Mesothelial cell of epicardium (in vitro differentiated cells): ENCODE results near the gene GATB. TPM values are rescaled to one million over a fixed set of nuclear protein-coding genes. Genes with fewer than 3 reads are reported as not detected.

ENCODE experiments used
- DNase-seq, 2 experiments: peaks; one replicate each; pipeline ENCODE4 v3.0.0; 2021; ENCODE audit warnings: low spot score in 2 of 2; ENCODE audit not compliant: unreplicated experiment in 2 of 2
- H3K27ac Mint-ChIP-seq: 2 replicates; pipeline ENCODE4 v1.8.0; 2021; ENCODE audit warnings: mixed read lengths
- H3K27me3 Mint-ChIP-seq: 2 replicates; pipeline ENCODE4 v1.8.0; 2021; ENCODE audit warnings: low read depth, mixed read lengths
- H3K36me3 Mint-ChIP-seq: 2 replicates; pipeline ENCODE4 v1.8.0; 2021; ENCODE audit warnings: mixed read lengths
- H3K4me1 Mint-ChIP-seq: 2 replicates; pipeline ENCODE4 v1.8.0; 2021; ENCODE audit warnings: mixed read lengths
- H3K4me3 Mint-ChIP-seq: 2 replicates; pipeline ENCODE4 v1.8.0; 2021; ENCODE audit warnings: mild to moderate bottlenecking, moderate library complexity, mixed read lengths
- H3K9me3 Mint-ChIP-seq: 2 replicates; pipeline ENCODE4 v1.8.0; 2021; ENCODE audit warnings: mixed read lengths
- total RNA-seq: library from RNA; stranded (reverse); gene quantifications from 3 replicates; pipeline ENCODE4 v1.2.1, GENCODE V29; 2021
- TF ChIP-seq, protein P1 (sequence below): fragments of 200-600 bp; sonication (generic); IDR thresholded peaks from one replicate; pipeline ENCODE4 v1.5.0; 2021; ENCODE audit warnings: antibody characterized with exemption; ENCODE audit not compliant: unreplicated experiment

Gene GATB
- total RNA-seq, 1 donor from 2014 or later: 24.5 TPM

DNA sequence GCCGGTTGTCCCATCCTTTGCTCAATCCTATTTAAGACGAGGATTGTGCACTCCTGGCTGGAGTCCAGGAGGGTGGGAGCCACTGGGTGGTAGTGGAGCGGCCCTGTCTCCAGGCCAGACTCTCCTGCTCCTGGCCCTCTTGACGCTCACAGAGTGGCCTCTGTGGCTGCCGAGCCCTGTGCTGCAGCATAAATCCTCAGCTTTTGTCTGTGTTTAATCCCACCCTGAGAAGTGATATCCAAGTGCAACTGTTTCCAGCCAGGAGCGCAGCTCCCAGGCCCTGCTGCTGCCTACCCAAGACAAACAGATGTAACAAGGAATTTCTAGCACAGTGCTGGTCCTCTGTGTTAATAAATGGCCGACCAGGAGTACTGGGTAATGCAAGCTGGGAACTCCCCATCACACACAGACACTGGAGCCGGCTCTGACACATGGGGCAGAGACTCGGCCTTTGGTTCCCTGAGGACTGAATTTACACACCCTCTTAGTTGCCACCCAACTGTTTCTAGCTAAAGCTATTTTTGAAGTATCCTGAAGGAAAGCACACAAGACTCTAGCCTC is 85.3 kb downstream of the GATB start:
- H3K27me3 Mint-ChIP-seq: no peaks in the 10 kb centered on the region
- H3K27ac Mint-ChIP-seq: peak overlapping the region; percentile 76
- peaks cover 64% of the 10 kb centered on the region for H3K4me1 Mint-ChIP-seq
- no peaks in the 10 kb centered on the region for H3K36me3 Mint-ChIP-seq
- H3K9me3 Mint-ChIP-seq: no peaks in the 10 kb centered on the region
- no peak overlapping the region for H3K4me3 Mint-ChIP-seq
- TF ChIP-seq, protein P1, sequence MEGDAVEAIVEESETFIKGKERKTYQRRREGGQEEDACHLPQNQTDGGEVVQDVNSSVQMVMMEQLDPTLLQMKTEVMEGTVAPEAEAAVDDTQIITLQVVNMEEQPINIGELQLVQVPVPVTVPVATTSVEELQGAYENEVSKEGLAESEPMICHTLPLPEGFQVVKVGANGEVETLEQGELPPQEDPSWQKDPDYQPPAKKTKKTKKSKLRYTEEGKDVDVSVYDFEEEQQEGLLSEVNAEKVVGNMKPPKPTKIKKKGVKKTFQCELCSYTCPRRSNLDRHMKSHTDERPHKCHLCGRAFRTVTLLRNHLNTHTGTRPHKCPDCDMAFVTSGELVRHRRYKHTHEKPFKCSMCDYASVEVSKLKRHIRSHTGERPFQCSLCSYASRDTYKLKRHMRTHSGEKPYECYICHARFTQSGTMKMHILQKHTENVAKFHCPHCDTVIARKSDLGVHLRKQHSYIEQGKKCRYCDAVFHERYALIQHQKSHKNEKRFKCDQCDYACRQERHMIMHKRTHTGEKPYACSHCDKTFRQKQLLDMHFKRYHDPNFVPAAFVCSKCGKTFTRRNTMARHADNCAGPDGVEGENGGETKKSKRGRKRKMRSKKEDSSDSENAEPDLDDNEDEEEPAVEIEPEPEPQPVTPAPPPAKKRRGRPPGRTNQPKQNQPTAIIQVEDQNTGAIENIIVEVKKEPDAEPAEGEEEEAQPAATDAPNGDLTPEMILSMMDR: no peak
- DNase-seq: no peak

DNA sequence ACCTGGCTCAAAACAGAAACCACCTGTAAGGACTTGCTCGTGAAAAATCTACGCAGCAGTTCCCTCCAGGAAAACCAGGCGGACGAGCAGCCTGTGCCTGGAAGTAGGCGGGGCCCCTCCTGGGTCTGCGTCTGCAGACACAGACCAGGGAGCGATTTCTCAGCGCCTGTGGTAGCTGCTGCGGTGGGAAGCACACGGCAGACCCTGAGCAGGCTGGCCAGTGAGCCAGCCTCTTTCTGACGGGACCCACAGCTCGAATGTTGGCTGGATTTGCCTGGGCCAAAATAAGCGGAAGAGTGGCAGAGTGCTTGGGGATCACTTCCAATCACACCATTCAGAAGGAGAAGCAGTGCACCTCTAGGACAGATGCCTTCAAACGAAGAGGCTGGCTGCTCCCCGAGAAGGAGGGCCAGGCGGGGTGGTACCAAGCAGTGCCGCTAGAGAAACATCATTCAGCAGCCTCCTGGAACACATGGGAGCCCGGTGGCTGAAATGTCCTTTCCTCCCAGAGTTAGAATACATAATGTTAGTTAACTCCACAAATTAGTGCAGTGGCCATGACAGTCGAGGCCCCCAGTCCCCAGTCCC is 85.9 kb downstream of the GATB start:
- no peaks in the 10 kb centered on the region for H3K36me3 Mint-ChIP-seq
- no peaks in the 10 kb centered on the region for H3K9me3 Mint-ChIP-seq
- TF ChIP-seq, protein P1: no peak
- DNase-seq: peak; percentile 48 to 71
- H3K4me1 Mint-ChIP-seq: peaks cover 64% of the 10 kb centered on the region
- H3K27ac Mint-ChIP-seq: peak overlapping the region; percentile 87
- H3K4me3 Mint-ChIP-seq: peak overlapping the region; percentile 60
- H3K27me3 Mint-ChIP-seq: peaks cover 3% of the 10 kb centered on the region

DNA sequence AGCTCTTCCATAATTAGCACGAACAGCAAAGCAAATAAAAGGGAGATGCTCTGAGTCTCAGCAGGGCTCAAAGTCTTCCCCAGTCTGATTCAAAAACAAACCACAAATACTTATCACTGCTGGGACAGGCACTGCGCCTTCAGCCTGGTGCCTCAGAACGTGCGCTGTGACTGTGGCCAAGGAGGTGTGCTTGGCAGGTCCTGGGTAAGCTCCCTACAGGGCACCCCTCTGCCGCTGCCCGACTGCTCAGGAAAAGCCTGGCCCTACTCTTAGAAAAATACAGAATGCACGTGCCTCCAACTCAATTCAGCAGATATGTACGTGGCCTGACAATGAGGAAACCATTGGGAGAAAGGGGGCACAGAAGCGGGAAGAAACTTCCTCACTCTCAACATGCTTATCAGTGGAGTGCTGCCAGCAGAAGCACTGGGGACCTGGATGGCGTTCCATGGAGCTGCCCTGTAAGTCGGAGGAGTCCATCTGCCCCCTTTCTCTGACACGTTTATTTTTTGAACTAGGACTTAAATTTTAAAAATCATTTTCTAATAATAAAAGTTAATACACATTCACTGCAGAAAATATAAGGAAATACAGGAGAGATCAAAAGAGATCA is 86.8 kb downstream of the GATB start:
- H3K36me3 Mint-ChIP-seq: no peaks in the 10 kb centered on the region
- peak overlapping the region; percentile 3 for H3K27ac Mint-ChIP-seq
- no peak for DNase-seq
- no peaks in the 10 kb centered on the region for H3K9me3 Mint-ChIP-seq
- peaks cover 5% of the 10 kb centered on the region for H3K27me3 Mint-ChIP-seq
- H3K4me3 Mint-ChIP-seq: no peak overlapping the region
- H3K4me1 Mint-ChIP-seq: peaks cover 60% of the 10 kb centered on the region
- TF ChIP-seq, protein P1: no peak

DNA sequence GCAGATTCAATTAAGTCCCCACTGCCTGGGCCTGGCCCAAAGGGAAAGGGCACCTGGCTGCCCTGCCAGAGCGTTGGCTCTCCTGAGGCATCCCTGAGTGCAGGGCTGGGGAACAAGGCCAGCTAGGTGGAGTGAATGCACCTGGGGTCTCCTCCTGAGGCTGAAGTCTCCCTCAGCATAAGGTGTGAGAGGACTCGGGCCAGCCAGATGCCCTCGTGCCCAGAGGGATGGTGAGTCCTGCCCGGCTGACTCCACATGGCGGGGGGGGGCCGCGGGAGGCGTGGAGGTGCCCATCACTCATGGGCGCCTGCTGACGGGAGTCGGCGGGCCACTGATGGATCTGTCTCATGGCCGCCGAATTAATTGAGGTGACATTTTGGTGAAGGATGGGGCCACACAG is 87.8 kb downstream of the GATB start:
- Mint-ChIP-seq H3K4me3 (no peak overlapping the region), H3K27me3 (peaks cover 5% of the 10 kb centered on the region), H3K36me3 (no peaks in the 10 kb centered on the region), H3K9me3 (no peaks in the 10 kb centered on the region), H3K27ac (no peak overlapping the region), H3K4me1 (peaks cover 49% of the 10 kb centered on the region)
- TF ChIP-seq, protein P1: no peak
- no peak for DNase-seq

DNA sequence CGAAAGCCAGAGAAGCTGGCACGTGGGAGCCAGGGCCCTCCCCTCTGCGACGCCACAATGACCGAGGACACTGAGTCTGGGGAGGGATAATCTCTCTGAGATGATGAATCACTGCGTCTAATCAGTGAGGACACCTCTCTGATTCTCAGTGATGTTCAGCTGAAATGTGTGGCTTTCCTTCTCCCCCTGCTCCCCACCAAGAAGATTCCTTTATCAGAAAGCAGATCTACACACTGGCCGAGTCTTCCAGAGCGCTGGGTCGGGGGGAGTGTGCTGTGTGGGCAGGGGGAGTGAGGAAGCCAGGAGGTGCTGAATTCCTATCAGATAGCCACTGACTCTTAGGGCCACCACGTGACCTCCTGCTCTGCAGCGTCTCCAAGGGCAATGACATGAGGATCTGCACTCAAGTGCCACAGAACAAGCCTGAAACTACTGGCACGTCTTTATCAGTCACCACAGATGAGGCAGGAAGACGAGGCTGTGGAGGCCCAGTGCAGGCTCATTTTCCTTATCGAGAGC is 89.2 kb downstream of the GATB start:
- peaks cover 5% of the 10 kb centered on the region for H3K27me3 Mint-ChIP-seq
- no peaks in the 10 kb centered on the region for H3K36me3 Mint-ChIP-seq
- no peak for DNase-seq
- no peak overlapping the region for H3K27ac Mint-ChIP-seq
- TF ChIP-seq, protein P1: no peak
- H3K4me3 Mint-ChIP-seq: no peak overlapping the region
- no peaks in the 10 kb centered on the region for H3K9me3 Mint-ChIP-seq
- peaks cover 50% of the 10 kb centered on the region for H3K4me1 Mint-ChIP-seq
